Measurements from ENCODE around the gene RPN2. TPM values are rescaled to one million over a fixed set of nuclear protein-coding genes. Genes with fewer than 3 reads are reported as not detected.

RPN2 gene
- polyA plus RNA-seq, 3 donors, result 322 to 332 (median 332) TPM

GRCh38 chr20:37261714-37262113, 82.6 kb downstream of the RPN2 start, which contains the start of gene GHRH:
Gene GHRH (minus strand): TSS chr20:37261814. CDS start chr20:37256889, 4,925 bp downstream.
- no peak for DNase-seq (ENCODE audit: low read depth in 3 of 3, low spot score in 2 of 3)

GRCh38 chr20:37262505-37262904, 83.4 kb downstream of the RPN2 start:
- DNase-seq (ENCODE audit: low read depth in 3 of 3, low spot score in 2 of 3), result no peak

- no peak for DNase-seq (ENCODE audit: low read depth in 3 of 3, low spot score in 2 of 3)
Observed at GRCh38 chr20:37263686-37264085, 84.6 kb downstream of the RPN2 start.

- no peak for DNase-seq (ENCODE audit: low read depth in 3 of 3, low spot score in 2 of 3)
Observed at GRCh38 chr20:37265152-37265551, 86.0 kb downstream of the RPN2 start.

- no peak for DNase-seq (ENCODE audit: low read depth in 3 of 3, low spot score in 2 of 3)
Observed at GRCh38 chr20:37266940-37267666, 88.0 kb downstream of the RPN2 start.

- DNase-seq (ENCODE audit: low read depth in 3 of 3, low spot score in 2 of 3), result no peak
Observed at GRCh38 chr20:37267667-37268313, 88.7 kb downstream of the RPN2 start.

GRCh38 chr20:37270576-37271420, 91.7 kb downstream of the RPN2 start:
- DNase-seq (ENCODE audit: low read depth in 3 of 3, low spot score in 2 of 3), result no peak

GRCh38 chr20:37271421-37271768, 92.3 kb downstream of the RPN2 start:
- no peak for DNase-seq (ENCODE audit: low read depth in 3 of 3, low spot score in 2 of 3)

- no peak for DNase-seq (ENCODE audit: low read depth in 3 of 3, low spot score in 2 of 3)
Observed at GRCh38 chr20:37273988-37274387, 94.9 kb downstream of the RPN2 start.

- DNase-seq (ENCODE audit: low read depth in 3 of 3, low spot score in 2 of 3), result no peak
Observed at GRCh38 chr20:37274851-37275524, 95.9 kb downstream of the RPN2 start.

GRCh38 chr20:37276494-37277252, 97.5 kb downstream of the RPN2 start:
- peak in 1 of 3 donors; percentile 68 for DNase-seq (ENCODE audit: low read depth in 3 of 3, low spot score in 2 of 3)

- no peak for DNase-seq (ENCODE audit: low read depth in 3 of 3, low spot score in 2 of 3)
Observed at GRCh38 chr20:37277253-37277593, 98.1 kb downstream of the RPN2 start.

- DNase-seq (ENCODE audit: low read depth in 3 of 3, low spot score in 2 of 3), result no peak
Observed at GRCh38 chr20:37278966-37279590, 99.9 kb downstream of the RPN2 start.

GRCh38 chr20:37279820-37280219, 100.7 kb downstream of the RPN2 start:
- no peak for DNase-seq (ENCODE audit: low read depth in 3 of 3, low spot score in 2 of 3)

- no peak for DNase-seq (ENCODE audit: low read depth in 3 of 3, low spot score in 2 of 3)
Observed at GRCh38 chr20:37280403-37280802, 101.3 kb downstream of the RPN2 start.

GRCh38 chr20:37282556-37282955, 103.4 kb downstream of the RPN2 start:
- DNase-seq (ENCODE audit: low read depth in 3 of 3, low spot score in 2 of 3), result no peak

- no peak for DNase-seq (ENCODE audit: low read depth in 3 of 3, low spot score in 2 of 3)
Observed at GRCh38 chr20:37283530-37284195, 104.5 kb downstream of the RPN2 start.

- no peak for DNase-seq (ENCODE audit: low read depth in 3 of 3, low spot score in 2 of 3)
Observed at GRCh38 chr20:37284691-37285161, 105.6 kb downstream of the RPN2 start.
